ENCODE results near the gene TMED5.

- TF ChIP-seq, protein P1, sequence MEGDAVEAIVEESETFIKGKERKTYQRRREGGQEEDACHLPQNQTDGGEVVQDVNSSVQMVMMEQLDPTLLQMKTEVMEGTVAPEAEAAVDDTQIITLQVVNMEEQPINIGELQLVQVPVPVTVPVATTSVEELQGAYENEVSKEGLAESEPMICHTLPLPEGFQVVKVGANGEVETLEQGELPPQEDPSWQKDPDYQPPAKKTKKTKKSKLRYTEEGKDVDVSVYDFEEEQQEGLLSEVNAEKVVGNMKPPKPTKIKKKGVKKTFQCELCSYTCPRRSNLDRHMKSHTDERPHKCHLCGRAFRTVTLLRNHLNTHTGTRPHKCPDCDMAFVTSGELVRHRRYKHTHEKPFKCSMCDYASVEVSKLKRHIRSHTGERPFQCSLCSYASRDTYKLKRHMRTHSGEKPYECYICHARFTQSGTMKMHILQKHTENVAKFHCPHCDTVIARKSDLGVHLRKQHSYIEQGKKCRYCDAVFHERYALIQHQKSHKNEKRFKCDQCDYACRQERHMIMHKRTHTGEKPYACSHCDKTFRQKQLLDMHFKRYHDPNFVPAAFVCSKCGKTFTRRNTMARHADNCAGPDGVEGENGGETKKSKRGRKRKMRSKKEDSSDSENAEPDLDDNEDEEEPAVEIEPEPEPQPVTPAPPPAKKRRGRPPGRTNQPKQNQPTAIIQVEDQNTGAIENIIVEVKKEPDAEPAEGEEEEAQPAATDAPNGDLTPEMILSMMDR (IDR thresholded peaks at IDR 0.05; ENCODE audit: insufficient read depth, low read length) = no peak
- TF ChIP-seq POLR2AphosphoS5 (IDR thresholded peaks at IDR 0.05; ENCODE audit: low read depth) (no peak), GABPA (IDR thresholded peaks at IDR 0.05; ENCODE audit: low read depth) (no peak)
These were observed 55.5 kb downstream of the TMED5 start for GRCh38 chr1:93124556-93125355.
